ENCODE results near the gene CAMK2A.

- no peak for TF ChIP-seq CTCF (IDR thresholded peaks at IDR 0.05)
- no peak for TF ChIP-seq POLR2A (IDR thresholded peaks at IDR 0.05)
- no peak for TF ChIP-seq EP300 (IDR thresholded peaks at IDR 0.05)
Observed at GRCh38 chr5:150297236-150297890, 7.8 kb upstream of the CAMK2A start.
